Sigmoid colon (tissue), 7 donors: Measurements from ENCODE around the gene FAM120B. TPM values are rescaled to one million over a fixed set of nuclear protein-coding genes. Genes with fewer than 3 reads are reported as not detected.
"Not testable (repeated sequence)": the region's sequence is repeated elsewhere in the genome, so short reads cannot be mapped to it uniquely, and the experiment has no call there.

Experiments
- DNase-seq: peaks from one replicate; pipeline ENCODE4 v3.0.0-alpha.2; 2019
- H3K27ac ChIP-seq, 4 donors: fragments of 200-600 bp; sonication (generic); one replicate each; pipeline ENCODE4 v1.5.1; 2016 to 2019; ENCODE audit warnings: mild to moderate bottlenecking in 1 of 4
- H3K27me3 ChIP-seq, 3 donors: fragments of 200-600 bp; sonication (generic); one replicate each; pipeline ENCODE4 v1.5.1; 2019; ENCODE audit warnings: mild to moderate bottlenecking in 1 of 3
- H3K36me3 ChIP-seq, 4 donors: fragments of 200-600 bp; sonication (generic); one replicate each; pipeline ENCODE4 v1.5.1; 2016 to 2019
- H3K4me1 ChIP-seq, 4 donors: fragments of 200-600 bp; sonication (generic); one replicate each; pipeline ENCODE4 v1.5.1; 2017 to 2019
- H3K4me3 ChIP-seq, 4 donors: fragments of 200-600 bp; sonication (generic); one replicate each; pipeline ENCODE4 v1.5.1; 2017 to 2019; ENCODE audit warnings: mild to moderate bottlenecking in 2 of 4, moderate library complexity in 1 of 4
- H3K9me3 ChIP-seq, 4 donors: fragments of 200-600 bp in 3 of 4; sonication (generic) in 3 of 4; one replicate each; pipeline versions ENCODE4 v1.5.1 to v1.6.1; 2013 to 2019
- EP300 ChIP-seq, 4 donors: sonication (generic); formaldehyde crosslinking; IDR thresholded peaks; one replicate each; pipeline ENCODE4 v1.6.1; 2017; ENCODE audit warnings: antibody characterized with exemption in 4 of 4
- POLR2A ChIP-seq, 2 donors: fragments of 450-650 bp; IDR thresholded peaks; one replicate each; pipeline ENCODE4 v1.6.1; 2016; ENCODE audit warnings: antibody characterized with exemption in 2 of 2, mild to moderate bottlenecking in 2 of 2, moderate library complexity in 2 of 2
- POLR2AphosphoS5 ChIP-seq, 4 donors: sonication (generic); formaldehyde crosslinking; IDR thresholded peaks; one replicate each; pipeline ENCODE4 v1.6.1; 2017; ENCODE audit warnings: antibody characterized with exemption in 4 of 4
- WGBS, 2 donors: extraction: QIAGEN DNeasy Blood & Tissue Kit; methylation state at CpG; one replicate each; pipeline ENCODE4 v1.1.7; 2013; 5-methylcytosine and 5-hydroxymethylcytosine counted together
- intact Hi-C: fragments of 100-400 bp; cut with DNase I; formaldehyde crosslinking; loops from one replicate; pipeline ENCODE4 v1.15.1; 2023
- polyA plus RNA-seq, 3 donors: library from polyadenylated mRNA; stranded (reverse); fragments of 200-250 nt; gene quantifications; one replicate each; pipeline ENCODE4 v1.2.3, GENCODE V29; 2013
- total RNA-seq, 4 donors: library from RNA; depleted of rRNA; stranded (reverse); fragments of >200 nt; gene quantifications; one replicate each; pipeline ENCODE4 v1.1.0, GENCODE V29; 2016
- TF ChIP-seq, protein P1 (sequence below), 4 experiments: fragments of 450-650 bp in 3 of 4; fragments of 200-600 bp in 1 of 4; IDR thresholded peaks; one replicate each; pipeline ENCODE4 v1.5.1; 2016 to 2019; ENCODE audit warnings: antibody characterized with exemption in 4 of 4, mild to moderate bottlenecking in 3 of 4, moderate library complexity in 2 of 4
- donor health status: healthy with polysubstance abuse.
- donor health status: Bipolar disorder and iron deficiency.
- donor health status: healthy.

The FAM120B gene
- total and polyA plus RNA-seq, 7 donors: 5.5 to 55.0 (median 29.6) TPM

DNA sequence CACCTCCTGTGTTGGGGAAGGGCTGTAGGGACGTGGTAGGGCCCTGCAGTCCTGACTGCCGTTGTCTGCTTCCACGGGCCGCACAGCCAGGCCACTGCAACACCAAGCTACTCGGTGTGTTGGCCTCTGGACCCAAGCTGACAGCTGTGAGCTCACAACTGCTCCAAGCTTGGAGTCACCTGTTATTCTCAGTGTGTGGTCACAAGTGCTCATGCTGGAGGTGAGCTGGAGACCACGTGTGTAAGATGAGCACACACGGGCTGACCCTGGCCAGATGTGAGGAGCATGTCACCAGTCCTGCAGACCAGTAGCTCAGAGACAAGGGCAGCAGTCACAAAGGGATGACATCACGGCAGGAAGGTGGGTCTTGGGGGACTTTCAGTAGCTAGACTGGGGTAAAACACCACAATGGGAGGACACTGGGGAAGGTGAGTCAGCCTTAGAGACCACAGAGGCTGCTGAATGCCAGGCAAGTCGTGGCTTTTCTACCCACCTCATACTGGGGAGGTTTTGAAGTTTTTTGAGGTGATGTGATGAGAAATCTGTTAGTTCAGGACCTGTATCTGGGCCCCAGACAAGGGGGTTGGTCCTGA, 87.3 kb downstream of the FAM120B start:
- Histone ChIP-seq H3K36me3 (peaks cover 4 to 84% (median 40%) of the 10 kb centered on the region in 4 donors), H3K4me3 (no peak overlapping the region), H3K4me1 (peaks cover 0 to 9% (median 3%) of the 10 kb centered on the region in 4 donors), H3K27ac (no peak overlapping the region), H3K9me3 (no peaks in the 10 kb centered on the region), H3K27me3 (no peaks in the 10 kb centered on the region)
- DNase-seq: no peak
- whole genome bisulfite sequencing, 2 donors: 95 to 97% methylated on average over 9 of the region's 9 CpGs
- TF ChIP-seq POLR2A (IDR thresholded peaks at IDR 0.05) (no peak), EP300 (IDR thresholded peaks at IDR 0.05) (no peak), POLR2AphosphoS5 (IDR thresholded peaks at IDR 0.05) (no peak)
- TF ChIP-seq, protein P1, sequence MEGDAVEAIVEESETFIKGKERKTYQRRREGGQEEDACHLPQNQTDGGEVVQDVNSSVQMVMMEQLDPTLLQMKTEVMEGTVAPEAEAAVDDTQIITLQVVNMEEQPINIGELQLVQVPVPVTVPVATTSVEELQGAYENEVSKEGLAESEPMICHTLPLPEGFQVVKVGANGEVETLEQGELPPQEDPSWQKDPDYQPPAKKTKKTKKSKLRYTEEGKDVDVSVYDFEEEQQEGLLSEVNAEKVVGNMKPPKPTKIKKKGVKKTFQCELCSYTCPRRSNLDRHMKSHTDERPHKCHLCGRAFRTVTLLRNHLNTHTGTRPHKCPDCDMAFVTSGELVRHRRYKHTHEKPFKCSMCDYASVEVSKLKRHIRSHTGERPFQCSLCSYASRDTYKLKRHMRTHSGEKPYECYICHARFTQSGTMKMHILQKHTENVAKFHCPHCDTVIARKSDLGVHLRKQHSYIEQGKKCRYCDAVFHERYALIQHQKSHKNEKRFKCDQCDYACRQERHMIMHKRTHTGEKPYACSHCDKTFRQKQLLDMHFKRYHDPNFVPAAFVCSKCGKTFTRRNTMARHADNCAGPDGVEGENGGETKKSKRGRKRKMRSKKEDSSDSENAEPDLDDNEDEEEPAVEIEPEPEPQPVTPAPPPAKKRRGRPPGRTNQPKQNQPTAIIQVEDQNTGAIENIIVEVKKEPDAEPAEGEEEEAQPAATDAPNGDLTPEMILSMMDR (IDR thresholded peaks at IDR 0.05): no peak
- intact Hi-C loops: no loop called here

DNA sequence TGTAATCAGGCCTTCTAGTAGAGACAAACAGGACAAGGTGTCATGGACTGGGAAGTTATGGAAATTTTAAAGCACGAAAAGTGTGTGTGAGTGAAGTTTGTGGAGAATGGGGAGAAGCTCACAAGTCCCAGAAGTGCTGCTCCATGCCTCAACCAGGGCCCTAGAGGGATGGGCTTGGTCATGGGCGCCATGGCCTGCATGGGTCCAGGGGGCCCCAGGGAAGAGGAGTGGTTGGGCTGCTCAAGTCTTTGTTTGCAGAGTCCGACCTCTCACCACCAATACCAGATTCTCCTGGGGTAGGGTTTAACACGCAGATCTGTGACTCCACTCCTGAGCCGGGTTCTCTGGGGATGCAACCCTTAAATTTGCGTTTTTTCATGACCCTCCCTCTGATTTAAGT, 88.4 kb downstream of the FAM120B start:
- Histone ChIP-seq H3K36me3 (peaks cover 4 to 83% (median 40%) of the 10 kb centered on the region in 4 donors), H3K4me1 (peaks cover 0 to 3% (median under 1%) of the 10 kb centered on the region in 4 donors)
- WGBS, 2 donors: 97 to 98% methylated on average over 6 of the region's 6 CpGs

DNA sequence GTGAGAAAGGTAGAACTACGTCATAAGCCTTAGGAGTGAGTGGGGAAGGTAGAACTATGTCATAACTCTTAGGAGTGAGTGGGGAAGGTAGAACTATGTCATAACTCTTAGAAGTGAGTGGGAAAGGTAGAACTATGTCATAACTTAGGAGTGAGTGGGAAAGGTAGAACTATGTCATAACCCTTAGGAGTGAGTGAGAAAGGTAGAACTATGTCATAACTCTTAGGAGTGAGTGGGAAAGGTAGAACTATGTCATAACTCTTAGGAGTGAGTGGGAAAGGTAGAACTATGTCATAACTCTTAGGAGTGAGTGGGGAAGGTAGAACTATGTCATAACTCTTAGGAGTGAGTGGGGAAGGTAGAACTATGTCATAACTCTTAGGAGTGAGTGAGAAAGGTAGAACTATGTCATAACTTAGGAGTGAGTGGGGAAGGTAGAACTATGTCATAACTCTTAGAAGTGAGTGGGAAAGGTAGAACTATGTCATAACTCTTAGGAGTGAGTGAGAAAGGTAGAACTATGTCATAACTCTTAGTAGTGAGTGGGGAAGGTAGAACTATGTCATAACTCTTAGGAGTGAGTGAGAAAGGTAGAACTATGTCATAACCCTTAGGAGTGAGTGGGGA, 92.3 kb downstream of the FAM120B start:
- H3K27me3 ChIP-seq: not testable (repeated sequence)
- WGBS, 2 donors: 95 to 99% methylated on average over 1 of the region's 1 CpG

More for the DNA sequence above, 88.4 kb downstream of the FAM120B start:
- no peak for DNase-seq
- H3K27me3 ChIP-seq: no peaks in the 10 kb centered on the region
- intact Hi-C loops: no loop called here
- H3K4me3 ChIP-seq: no peak overlapping the region
- H3K27ac ChIP-seq: no peak overlapping the region
- TF ChIP-seq, protein P1 (IDR thresholded peaks at IDR 0.05): no peak
- no peak for TF ChIP-seq EP300 (IDR thresholded peaks at IDR 0.05)
- no peak for TF ChIP-seq POLR2A (IDR thresholded peaks at IDR 0.05)
- no peak for TF ChIP-seq POLR2AphosphoS5 (IDR thresholded peaks at IDR 0.05)
- H3K9me3 ChIP-seq: no peaks in the 10 kb centered on the region

DNA sequence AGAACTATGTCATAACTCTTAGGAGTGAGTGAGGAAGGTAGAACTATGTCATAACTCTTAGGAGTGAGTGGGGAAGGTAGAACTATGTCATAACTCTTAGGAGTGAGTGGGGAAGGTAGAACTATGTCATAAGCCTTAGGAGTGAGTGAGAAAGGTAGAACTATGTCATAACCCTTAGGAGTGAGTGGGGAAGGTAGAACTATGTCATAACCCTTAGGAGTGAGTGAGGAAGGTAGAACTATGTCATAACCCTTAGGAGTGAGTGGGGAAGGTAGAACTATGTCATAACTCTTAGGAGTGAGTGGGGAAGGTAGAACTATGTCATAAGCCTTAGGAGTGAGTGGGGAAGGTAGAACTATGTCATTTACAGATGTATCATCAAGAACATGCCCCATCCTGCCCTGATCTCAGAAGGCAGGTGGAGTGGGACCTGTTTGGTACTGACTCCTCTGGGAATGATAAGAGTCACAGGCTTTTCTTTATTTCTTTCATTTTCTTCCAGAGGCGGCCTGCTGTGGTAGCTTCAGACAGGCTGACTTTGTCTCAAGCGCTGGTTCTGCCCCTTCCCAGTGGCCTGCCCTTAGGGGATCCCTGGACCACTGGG, 93.5 kb downstream of the FAM120B start:
- H3K4me3 ChIP-seq, H3K27me3 ChIP-seq, H3K9me3 ChIP-seq, DNase-seq, intact Hi-C loops, H3K27ac ChIP-seq, H3K4me1 ChIP-seq: not testable (repeated sequence)
- H3K36me3 ChIP-seq: peaks cover 4 to 62% (median 47%) of the 10 kb centered on the region in 4 donors
- WGBS, 2 donors: 47 to 64% methylated on average over 2 of the region's 2 CpGs

More for the DNA sequence above, 92.3 kb downstream of the FAM120B start:
- intact Hi-C loops, H3K4me1 ChIP-seq, H3K27ac ChIP-seq, DNase-seq, H3K4me3 ChIP-seq, H3K9me3 ChIP-seq: not testable (repeated sequence)
- H3K36me3 ChIP-seq: peaks cover 4 to 64% (median 47%) of the 10 kb centered on the region in 4 donors

DNA sequence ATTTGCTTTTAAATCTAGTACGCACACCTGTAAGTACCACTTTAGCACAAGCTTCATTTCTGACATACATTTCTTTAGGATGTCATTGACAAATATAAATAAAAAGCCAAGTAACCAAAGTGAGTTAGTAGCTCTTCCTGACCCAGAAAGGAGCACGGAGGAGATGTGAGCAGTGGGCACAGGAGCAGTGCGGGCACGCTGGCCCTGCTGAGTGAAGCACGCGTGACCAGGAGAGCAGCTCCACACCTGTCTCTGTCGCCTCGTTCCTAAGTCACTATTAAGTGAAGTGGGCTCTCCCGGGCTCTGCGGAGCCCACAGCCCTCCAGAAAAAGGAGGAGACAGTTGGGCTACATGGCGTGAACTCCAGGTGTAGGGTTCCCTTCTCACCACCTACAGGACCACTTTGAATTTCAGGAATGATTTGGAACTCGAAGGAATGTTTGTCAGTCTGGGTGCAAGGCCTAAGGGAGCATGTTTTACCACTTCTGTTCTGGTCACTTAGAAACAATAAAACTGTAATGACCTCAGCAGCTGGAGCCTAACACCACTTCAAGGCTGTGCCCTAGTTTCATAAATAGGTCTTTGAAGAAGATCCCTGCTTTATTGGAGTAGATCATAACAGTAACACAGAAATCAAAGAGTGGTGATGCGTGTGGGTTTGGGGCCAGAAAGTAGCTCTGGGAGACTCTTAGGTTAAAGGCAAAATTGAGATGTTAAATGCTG, 95.9 kb downstream of the FAM120B start:
- no peaks in the 10 kb centered on the region for H3K9me3 ChIP-seq
- DNase-seq: no peak
- no peak overlapping the region for H3K27ac ChIP-seq
- no peaks in the 10 kb centered on the region for H3K4me1 ChIP-seq
- H3K27me3 ChIP-seq: no peaks in the 10 kb centered on the region
- no peak overlapping the region for H3K4me3 ChIP-seq
- intact Hi-C loops: no loop called here
- 87 to 90% methylated on average over 13 of the region's 13 CpGs for WGBS, 2 donors
- TF ChIP-seq POLR2AphosphoS5 (IDR thresholded peaks at IDR 0.05): no peak
- peaks cover 0 to 51% (median 37%) of the 10 kb centered on the region in 4 donors for H3K36me3 ChIP-seq

DNA sequence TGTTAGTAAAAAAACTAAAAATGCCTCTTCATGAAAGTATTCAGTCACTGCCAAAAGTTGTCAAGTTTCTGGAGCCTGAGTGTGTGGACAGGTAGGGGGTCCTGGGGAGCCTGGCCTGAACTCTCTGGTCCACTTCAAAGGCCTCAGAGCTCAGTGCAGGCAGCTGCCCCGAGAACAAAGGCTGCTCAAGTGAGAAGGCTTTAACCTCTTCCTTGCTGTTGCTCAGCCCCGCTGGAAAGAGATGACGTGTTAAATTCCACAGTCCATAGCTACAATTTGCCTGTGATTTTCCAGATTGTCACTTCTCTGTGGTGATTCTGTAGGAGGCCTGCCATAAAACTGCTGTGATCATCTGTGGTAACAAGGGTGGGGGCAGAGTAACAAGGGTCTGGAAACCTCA, 96.9 kb downstream of the FAM120B start:
- Histone ChIP-seq H3K9me3 (no peaks in the 10 kb centered on the region), H3K27me3 (no peaks in the 10 kb centered on the region), H3K4me1 (no peaks in the 10 kb centered on the region), H3K36me3 (peaks cover 0 to 46% (median 32%) of the 10 kb centered on the region in 4 donors), H3K4me3 (no peak overlapping the region), H3K27ac (no peak overlapping the region)
- intact Hi-C loops: no loop called here
- no peak for DNase-seq
- 88 to 92% methylated on average over 3 of the region's 3 CpGs for WGBS, 2 donors
- TF ChIP-seq EP300 (IDR thresholded peaks at IDR 0.05) (no peak), POLR2A (IDR thresholded peaks at IDR 0.05) (no peak), POLR2AphosphoS5 (IDR thresholded peaks at IDR 0.05) (no peak)
- TF ChIP-seq, protein P1 (IDR thresholded peaks at IDR 0.05): no peak
